ENCODE results near the gene OR51B4.
"Not testable (repeated sequence)": the region's sequence is repeated elsewhere in the genome, so short reads cannot be mapped to it uniquely, and the experiment has no call there.

OR51B4 gene

DNA sequence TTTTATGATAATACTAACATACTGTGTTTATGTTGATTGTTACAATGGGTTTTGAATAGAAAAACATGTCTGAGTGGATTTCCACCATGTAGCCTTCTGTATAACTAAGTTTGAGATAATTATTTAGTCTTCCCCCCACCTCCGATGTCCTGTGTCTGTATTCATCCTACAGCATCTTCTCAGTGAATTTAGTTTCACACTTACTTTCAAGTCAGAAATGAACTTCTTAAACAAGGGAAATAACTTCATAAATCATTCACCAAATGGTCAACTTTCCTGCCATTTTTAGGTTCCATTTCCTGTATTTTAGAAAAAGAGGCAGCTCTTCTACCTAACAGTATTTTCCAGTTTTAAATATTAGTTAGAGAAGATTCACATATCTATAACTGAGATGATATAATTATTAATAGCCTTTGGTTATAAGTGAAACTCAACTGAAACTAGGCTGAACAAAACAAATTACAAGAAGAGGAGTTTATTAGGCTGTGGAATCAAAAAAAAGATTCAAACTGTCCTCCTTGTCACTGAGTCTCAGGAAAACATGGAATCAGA, 38.1 kb upstream of the OR51B4 start:
- DNase-seq (ENCODE audit: low read depth) = no peak
- H3K4me3 ChIP-seq (ENCODE audit: low read length) = no peak overlapping the region
- TF ChIP-seq, protein P1, sequence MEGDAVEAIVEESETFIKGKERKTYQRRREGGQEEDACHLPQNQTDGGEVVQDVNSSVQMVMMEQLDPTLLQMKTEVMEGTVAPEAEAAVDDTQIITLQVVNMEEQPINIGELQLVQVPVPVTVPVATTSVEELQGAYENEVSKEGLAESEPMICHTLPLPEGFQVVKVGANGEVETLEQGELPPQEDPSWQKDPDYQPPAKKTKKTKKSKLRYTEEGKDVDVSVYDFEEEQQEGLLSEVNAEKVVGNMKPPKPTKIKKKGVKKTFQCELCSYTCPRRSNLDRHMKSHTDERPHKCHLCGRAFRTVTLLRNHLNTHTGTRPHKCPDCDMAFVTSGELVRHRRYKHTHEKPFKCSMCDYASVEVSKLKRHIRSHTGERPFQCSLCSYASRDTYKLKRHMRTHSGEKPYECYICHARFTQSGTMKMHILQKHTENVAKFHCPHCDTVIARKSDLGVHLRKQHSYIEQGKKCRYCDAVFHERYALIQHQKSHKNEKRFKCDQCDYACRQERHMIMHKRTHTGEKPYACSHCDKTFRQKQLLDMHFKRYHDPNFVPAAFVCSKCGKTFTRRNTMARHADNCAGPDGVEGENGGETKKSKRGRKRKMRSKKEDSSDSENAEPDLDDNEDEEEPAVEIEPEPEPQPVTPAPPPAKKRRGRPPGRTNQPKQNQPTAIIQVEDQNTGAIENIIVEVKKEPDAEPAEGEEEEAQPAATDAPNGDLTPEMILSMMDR (conservative IDR thresholded peaks at IDR 0.05; ENCODE audit: low read length) = no peak

DNA sequence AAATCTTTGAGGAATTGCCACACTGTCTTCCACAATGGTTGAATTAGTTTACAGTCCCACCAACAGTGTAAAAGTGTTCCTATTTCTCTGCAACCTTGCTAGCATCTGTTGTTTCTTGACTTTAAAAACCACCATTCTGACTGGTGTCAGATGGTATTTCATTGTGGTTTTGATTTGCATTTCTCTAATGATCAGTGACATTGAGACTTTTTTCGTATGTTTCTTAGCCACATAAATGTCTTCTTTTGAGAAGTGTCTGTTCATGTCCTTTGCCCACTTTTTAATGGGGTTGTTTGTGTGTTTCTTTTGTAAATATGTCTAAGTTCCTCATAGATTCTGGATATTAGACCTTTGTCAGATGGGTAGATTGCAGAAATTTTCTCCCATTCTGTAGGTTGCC, 35.5 kb upstream of the OR51B4 start:
- not testable (repeated sequence) for H3K4me3 ChIP-seq (ENCODE audit: low read length); DNase-seq (ENCODE audit: low read depth)

DNA sequence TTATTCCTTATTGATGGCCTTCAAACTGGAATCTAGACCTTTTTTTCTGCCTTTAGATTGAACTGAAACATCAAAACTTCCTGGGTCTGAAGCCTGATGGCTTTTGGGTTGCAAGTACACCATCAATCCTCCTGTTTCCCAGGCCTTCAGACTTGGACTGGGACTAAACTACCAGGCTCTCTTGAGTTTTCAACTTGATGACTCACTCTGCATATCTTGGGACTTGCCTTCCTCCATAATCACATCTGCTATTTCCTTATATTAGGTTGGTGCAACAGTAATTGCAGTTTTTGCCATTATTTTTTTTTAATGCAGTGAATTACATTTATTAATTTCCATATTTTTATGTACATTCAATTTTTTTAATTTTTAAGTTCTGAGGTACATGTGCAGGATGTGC, 34.6 kb upstream of the OR51B4 start:
- DNase-seq (ENCODE audit: low read depth) = peak; percentile 50
- no peak overlapping the region for H3K4me3 ChIP-seq (ENCODE audit: low read length)
- TF ChIP-seq, protein P1 (conservative IDR thresholded peaks at IDR 0.05; ENCODE audit: low read length) = no peak

DNA sequence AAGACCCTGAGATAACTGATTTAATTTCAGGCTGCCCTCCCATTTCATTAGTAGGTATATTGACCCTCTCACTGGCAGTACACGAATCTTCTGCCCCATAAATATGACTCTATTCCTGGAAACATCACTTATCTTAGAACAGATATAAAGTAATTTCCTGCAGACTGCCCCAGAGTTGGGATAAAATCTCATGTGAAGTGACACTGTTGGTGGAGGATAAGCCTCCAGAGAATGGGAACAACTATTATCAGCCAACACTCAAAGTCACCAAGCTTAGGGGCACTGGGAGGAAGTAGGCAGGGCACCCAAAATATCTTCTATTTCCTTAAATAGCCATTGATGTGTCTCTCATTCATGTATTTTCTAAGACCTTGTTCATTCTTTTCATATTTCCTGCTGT, 33.4 kb upstream of the OR51B4 start:
- H3K4me3 ChIP-seq (ENCODE audit: low read length) = no peak overlapping the region
- TF ChIP-seq, protein P1 (conservative IDR thresholded peaks at IDR 0.05; ENCODE audit: low read length) = no peak
- no peak for DNase-seq (ENCODE audit: low read depth)

DNA sequence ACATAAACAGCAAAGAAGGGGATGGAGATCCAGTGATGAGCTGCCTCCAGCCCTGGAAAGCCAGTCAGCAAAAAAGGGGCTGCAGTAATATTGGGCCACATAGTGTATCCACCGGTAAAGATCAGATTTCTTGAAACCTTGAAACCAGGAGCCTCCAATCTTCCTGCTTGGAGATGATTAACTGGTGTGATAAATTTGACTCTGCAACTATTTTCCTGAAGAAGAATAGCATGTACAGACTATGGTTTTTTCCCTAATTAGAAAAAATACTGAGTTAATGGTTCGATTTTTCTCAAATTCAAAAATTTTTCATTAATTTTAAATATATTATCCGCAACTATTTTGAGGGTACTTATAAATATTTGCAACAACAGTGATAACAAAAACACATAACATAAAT, 22.5 kb upstream of the OR51B4 start, which contains the start of gene OR51B2:
Gene OR51B2 (minus strand): TSS at position 101 of the 400 bp plus-strand sequence. CDS start 0 bp downstream, at position 101.
- TF ChIP-seq, protein P1 (conservative IDR thresholded peaks at IDR 0.05; ENCODE audit: low read length) = no peak
- H3K4me3 ChIP-seq (ENCODE audit: low read length) = no peak within 1 kb of the TSS
- no peak for DNase-seq (ENCODE audit: low read depth)

DNA sequence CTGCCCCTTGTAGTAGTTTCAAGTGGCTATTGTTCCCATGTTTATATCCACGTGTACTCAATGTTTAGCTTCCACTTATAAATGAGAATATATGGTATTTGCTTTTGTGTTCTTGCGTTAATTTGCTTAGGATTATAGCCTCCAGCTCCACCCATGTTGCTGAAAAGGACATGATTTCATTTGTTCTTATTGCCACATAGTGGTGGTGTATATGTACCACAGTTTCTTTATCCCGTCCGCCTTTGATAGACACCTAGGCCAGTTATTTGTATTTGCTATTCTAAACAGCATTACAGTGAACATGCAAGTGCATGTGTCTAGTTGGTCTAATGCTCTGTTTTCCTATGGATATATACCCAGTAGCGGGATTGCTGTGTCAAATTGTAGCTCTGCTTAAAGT, 15.5 kb upstream of the OR51B4 start:
- TF ChIP-seq, protein P1 (conservative IDR thresholded peaks at IDR 0.05; ENCODE audit: low read length) = no peak; the same call in 1 of the 2 replicates
- H3K4me3 ChIP-seq (ENCODE audit: low read length) = no peak overlapping the region
- no peak for DNase-seq (ENCODE audit: low read depth)

DNA sequence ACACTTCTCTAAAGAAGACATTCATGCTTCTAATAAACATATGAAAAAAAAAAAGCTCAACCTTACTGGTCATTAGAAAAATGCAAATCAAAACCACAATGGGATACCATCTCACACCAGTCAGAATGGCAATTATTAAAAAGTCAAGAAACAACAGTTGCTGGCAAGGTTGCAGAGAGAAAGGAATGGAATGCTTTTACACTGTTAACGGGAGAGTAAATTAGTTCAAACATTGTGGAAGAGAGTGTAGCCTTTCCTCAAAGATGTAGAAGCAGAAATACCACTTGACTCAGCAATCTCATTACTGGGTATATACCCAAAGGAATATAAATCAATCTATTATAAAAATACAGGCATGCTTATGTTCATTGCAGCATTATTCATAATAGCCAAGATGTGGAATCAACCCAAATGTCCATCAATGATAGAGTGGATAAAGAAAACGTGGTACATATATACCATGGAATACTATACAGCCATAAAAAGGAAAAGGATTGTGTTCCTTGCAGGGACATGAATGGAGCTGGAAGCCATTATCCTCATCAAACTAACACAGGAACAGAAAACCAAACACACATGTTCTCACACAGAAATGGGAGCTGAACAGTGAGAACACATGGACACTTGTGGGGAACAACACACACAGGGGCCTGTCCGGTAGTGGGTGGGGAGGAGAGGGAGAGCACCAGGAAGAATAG, 11.7 kb upstream of the OR51B4 start:
- DNase-seq (ENCODE audit: low read depth) = peak; percentile 34
- H3K4me3 ChIP-seq (ENCODE audit: low read length) = not testable (repeated sequence)

DNA sequence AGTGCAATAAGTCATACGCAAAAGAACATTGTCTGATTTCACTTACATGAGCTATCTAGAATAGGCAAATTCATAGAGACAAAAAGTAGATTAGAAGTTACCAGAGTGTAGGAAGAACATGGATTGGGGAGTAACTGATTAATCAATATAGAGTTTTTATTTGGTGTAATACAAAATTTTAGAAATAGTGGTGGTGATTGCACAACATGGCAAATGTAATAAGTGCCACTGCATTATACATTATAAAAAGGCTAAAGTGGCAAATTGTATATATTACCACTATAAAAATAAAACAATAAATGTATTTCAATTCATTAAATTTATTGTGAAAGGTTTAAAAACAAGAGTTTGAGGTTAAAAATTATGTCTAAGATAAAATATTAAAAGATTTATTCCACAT, 8.7 kb upstream of the OR51B4 start:
- TF ChIP-seq, protein P1 (conservative IDR thresholded peaks at IDR 0.05; ENCODE audit: low read length) = no peak
- no peak overlapping the region for H3K4me3 ChIP-seq (ENCODE audit: low read length)
- DNase-seq (ENCODE audit: low read depth) = no peak
